Measurements from ENCODE around the gene AUTS2.

AUTS2 gene

GRCh38 chr7:70372768-70373515 lies 774.7 kb downstream of the AUTS2 start (continued):
- TF ChIP-seq ZBTB6 (tag by site-specific recombination; IDR thresholded peaks at IDR 0.05), result peak; percentile 46; the same call in 1 of the 2 replicates
- 0 out of 2 replicates have a peak, but pooled peaks have one; percentile 38 for TF ChIP-seq ZSCAN16 (tag by site-specific recombination; IDR thresholded peaks at IDR 0.05)
- TF ChIP-seq WT1 (tag by site-specific recombination; IDR thresholded peaks at IDR 0.05), result peak; percentile 94
- TF ChIP-seq ZNF335 (tag by site-specific recombination; conservative IDR thresholded peaks at IDR 0.05), result no peak
- peak; percentile 70 for TF ChIP-seq ZNF398 (tag by site-specific recombination; IDR thresholded peaks at IDR 0.05)
- peak; percentile 75; the same call in 1 of the 2 replicates for TF ChIP-seq TSHZ1 (tag by site-specific recombination; IDR thresholded peaks at IDR 0.05; ENCODE audit: borderline replicate concordance)
- no peak for TF ChIP-seq REST (tag by site-specific recombination; IDR thresholded peaks at IDR 0.05)
- 0 out of 2 replicates have a peak, but pooled peaks have one; percentile 22 for TF ChIP-seq ZNF580 (tag by site-specific recombination; IDR thresholded peaks at IDR 0.05)
- TF ChIP-seq ZNF391 (tag by site-specific recombination; IDR thresholded peaks at IDR 0.05; ENCODE audit: borderline replicate concordance, low read depth), result peak; percentile 45; the same call in 1 of the 2 replicates
- 0 out of 2 replicates have a peak, but pooled peaks have one; percentile 27 for TF ChIP-seq ZNF501 (tag by site-specific recombination; IDR thresholded peaks at IDR 0.05)
- TF ChIP-seq PATZ1 (tag by site-specific recombination; IDR thresholded peaks at IDR 0.05), result peak; percentile 67
- TF ChIP-seq GLI2 (tag by site-specific recombination; IDR thresholded peaks at IDR 0.05; ENCODE audit: borderline replicate concordance, low read depth), result 0 out of 2 replicates have a peak, but pooled peaks have one; percentile 38
- TF ChIP-seq ZNF169 (tag by site-specific recombination; IDR thresholded peaks at IDR 0.05), result no peak
- TF ChIP-seq ZNF362 (tag by site-specific recombination; IDR thresholded peaks at IDR 0.05), result 0 out of 2 replicates have a peak, but pooled peaks have one; percentile 66
- TF ChIP-seq ATF2 (tag by site-specific recombination; IDR thresholded peaks at IDR 0.05; ENCODE audit: low read depth), result 0 out of 2 replicates have a peak, but pooled peaks have one; percentile 10
- TF ChIP-seq IKZF3 (tag by site-specific recombination; IDR thresholded peaks at IDR 0.05), result peak; percentile 45; the same call in 1 of the 2 replicates
- no peak for TF ChIP-seq ZNF366 (tag by site-specific recombination; conservative IDR thresholded peaks at IDR 0.05)
- peak; percentile 90 for TF ChIP-seq OSR2 (tag by site-specific recombination; IDR thresholded peaks at IDR 0.05)
- peak; percentile 61 for TF ChIP-seq ZNF341 (tag by site-specific recombination; IDR thresholded peaks at IDR 0.05; ENCODE audit: low read depth)
- TF ChIP-seq ZNF175 (tag by site-specific recombination; IDR thresholded peaks at IDR 0.05), result no peak
- TF ChIP-seq ZNF302 (tag by site-specific recombination; IDR thresholded peaks at IDR 0.05; ENCODE audit: low read depth), result no peak
- peak; percentile 85 for TF ChIP-seq ZEB2 (tag by site-specific recombination; IDR thresholded peaks at IDR 0.05)
